ENCODE measurements around the gene HOXA7.

The HOXA7 gene

DNA sequence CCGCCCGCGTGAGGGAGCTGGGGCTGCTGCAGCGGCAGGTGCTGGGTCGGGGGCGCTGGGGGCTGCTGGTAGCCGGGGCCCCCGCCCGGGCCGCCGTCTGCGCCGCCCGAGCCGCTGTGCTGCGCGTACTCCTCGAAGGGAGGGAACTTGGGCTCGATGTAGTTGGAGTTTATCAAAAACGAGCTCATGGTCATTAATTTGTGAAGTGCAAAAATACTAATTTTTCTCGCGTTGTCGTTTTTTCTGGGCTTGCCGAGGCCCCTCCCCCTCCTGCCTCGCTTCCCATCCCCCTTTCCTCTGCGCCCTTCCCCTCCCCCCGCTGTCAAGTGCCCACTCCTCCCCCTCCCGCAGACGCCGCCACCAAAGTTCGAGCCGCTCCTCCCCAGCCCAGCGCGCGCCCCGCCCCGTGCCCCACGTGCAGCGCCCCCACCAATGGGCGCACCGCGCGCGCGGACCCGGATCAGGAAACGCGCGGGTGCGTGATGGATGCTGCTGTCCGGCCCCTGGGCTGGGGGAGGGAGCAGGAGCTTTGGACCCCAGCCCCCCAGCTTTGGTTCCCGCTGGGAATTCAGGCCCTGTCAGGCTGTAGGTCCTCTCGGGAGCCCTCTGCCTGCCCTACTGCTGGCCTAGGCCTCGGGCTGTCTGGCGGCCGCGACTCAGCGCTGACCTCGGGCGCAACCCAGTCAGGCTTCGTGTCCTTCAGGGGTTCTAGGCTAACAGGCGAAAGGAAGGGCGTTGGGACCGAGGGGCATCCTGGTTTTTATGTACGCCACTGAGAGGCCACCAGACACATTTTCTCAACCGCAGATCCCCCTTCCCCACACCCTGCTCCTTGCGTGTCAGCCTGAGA lies 25.7 kb downstream of the HOXA7 start, which contains the start of gene HOXA4:
Gene HOXA4 (minus strand): TSS at position 218 of the 850 bp plus-strand sequence. CDS start 24 bp downstream, at position 194.
- DNase-seq, result peak; percentile 76

DNA sequence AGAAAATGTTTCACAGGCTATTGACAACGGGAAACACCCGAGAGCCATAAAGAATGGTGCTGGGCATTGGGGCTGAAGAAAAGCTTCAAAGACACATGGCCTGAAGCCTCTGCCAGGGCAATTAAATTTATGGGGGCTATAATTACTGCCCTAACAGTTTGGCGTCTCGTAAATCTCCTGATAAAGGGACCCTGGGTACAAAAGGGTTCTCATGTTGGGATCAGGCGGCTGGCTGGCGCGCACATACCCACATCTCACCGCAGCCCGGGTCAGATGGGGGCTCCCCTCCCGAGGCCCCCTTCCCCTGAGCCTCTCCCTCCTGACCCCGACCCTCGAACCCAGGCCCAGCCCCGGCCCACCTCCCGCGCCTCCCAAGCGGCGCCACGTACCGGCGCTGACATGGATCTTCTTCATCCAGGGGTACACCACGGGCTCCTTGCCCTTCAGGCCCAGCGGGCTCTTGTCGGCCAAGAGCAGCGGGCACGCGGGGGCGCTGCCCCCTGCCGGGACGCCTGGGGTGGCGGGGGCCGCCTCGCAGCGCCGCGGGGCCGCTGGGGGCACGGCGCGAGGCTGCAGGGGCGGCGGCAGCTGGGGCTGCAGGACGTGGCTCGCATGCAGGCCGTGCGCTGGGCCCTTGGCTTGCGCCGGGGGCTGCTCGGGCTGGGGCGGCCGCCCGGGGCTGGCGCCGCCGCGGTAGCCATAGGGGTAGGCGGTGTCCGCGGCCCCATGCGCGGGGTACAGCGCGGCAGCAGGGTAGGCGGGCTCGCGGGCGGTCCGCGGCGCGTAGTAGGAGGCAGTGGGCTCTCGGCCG lies 26.5 kb downstream of the HOXA7 start:
- no peak for DNase-seq

DNA sequence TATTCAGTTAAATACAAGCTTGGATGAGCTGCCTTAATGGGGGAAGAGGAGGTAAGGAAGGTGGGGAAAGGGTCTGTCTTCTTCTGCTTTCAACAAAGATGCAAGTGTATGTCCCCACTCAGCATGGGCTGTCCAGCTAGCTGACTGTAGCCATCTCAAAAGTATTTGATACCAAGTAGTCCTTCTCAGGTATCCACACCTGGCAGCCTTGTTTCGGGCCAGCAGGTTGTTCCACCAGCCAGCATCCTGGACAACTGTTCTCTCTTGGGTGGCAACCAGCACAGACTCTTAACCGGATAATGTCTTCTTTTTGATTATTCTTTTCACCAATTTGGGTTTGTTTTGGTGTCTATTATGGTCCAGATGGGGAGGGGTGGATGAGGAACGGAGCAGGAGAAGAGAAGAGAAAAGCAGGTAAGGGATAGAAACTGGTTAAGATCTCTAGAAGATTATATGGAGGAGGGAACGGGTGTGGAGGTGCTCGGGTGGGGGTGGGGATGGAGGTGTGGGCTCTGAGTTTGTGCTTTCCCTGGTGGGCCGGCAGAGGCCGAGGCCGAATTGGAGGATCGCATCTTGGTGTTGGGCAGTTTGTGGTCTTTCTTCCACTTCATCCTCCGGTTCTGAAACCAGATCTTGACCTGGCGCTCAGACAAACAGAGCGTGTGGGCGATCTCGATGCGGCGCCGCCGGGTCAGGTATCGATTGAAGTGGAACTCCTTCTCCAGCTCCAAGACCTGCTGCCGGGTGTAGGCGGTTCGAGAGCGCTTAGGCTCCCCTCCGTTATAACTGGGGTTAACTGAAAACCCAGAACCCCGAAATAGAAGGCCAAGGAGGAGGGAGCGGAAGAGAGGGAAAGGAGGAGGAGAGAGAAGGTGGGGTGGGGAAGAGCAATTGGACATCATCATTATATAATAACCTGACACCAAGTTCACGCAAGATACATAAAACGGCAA lies 27.4 kb downstream of the HOXA7 start:
- DNase-seq, result no peak

DNA sequence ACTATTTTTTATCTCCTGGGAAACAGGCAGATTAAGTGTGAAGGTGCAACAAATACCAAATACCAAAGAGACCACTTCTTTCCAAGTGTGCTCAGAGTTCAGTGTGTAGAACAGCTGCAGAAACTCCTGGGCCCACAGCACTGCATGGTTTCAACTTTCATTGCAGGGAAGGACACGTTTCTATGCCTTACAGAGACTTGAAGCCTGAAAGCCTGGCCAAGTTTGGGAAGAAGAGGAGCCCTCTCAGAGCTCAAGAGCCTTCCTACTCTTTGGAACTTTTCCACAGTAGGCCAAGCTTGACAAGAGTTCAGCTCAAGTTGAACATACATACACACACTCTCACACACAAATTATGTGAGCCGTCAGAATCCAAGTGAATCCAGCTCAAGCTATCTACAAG lies 28.4 kb downstream of the HOXA7 start:
- DNase-seq, result no peak

DNA sequence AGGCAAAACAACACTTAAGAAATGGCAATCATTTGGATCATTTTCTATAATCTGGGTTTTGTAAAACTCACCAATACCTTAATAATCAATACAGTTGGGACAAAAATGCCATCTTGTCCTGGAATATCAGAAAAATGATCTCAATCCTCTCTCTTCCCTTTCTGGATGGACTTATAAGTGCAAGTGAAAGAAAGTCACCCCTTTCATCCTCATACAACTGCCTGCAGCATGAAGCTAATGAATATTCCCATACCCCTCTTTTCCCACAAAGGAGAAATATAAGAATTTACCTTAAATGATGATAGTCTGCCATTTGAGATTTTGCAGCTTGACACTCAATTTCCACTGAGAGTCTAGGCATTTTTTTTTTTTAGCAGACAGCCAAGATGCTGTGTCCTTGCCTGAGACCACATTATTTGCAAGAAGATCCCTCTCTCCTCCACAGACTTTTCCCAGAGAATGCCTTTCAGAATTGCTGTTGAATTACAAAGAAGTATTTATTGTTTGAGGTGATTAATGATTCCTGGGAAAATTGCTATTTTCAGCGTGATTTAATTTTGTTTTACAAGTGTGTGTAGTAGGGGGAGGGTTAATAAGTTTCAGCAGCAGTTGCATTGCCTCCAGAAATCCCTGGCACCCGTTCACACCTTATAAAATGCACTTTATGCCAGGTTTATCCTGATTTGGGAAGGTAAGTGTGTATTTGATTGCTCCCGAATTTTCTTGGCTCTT lies 29.7 kb downstream of the HOXA7 start:
- no peak for DNase-seq

DNA sequence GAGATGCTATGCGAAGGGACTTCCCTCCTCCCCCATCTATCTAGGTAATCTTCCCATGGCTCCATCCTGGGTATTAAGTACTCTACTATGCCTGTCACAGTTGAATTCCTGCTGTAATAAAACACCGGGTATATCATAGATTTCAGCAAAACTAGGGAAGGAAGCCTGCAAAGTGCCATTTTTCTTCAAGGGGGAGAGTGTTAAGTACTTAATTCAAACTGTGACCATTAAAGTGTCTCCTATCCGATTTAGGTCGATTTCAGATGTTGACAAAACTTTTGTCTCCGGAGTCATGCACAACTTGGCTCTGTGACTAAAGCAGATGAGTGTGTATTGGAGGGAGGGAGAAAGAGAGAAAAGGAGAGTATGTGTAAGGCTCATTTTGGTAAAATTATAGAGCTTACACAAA lies 30.5 kb downstream of the HOXA7 start:
- DNase-seq, result no peak

DNA sequence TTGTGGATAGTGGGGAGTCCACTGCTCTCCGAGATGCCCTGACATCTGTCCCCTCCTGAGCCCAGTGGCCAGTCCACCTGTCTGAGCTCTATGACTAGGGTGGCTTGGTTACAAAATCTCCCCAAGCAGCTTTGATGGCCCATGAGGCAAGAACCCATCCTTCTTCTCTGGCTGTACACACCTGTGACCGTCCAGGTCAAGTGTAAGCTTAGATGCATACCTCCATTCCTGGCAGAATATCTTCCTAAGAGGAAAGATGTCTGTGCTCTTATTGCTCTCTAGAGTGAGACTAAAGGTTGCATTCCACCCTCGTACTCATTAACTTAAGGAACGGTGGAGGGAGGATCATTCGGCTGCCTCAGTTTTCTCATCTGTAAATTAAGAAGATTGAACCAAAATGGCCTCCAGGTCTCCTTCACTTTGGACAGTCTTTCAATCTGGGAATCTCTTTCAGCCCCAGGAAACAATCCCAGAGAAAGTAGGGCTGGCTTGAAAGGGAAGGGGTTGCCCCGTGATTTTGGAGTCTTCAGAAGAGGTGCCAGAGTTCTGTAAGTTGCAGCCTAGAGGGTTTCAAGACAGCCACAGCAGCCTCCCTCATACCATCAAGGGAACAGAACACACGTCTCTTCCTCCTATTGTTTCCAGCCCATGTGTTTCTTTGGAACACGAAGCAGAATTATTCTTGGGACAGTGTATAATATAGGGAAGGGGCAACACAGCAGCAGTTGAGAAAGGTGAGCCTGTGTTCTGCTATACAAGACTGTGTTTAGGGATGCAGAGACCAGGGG lies 31.4 kb downstream of the HOXA7 start:
- DNase-seq, result no peak

DNA sequence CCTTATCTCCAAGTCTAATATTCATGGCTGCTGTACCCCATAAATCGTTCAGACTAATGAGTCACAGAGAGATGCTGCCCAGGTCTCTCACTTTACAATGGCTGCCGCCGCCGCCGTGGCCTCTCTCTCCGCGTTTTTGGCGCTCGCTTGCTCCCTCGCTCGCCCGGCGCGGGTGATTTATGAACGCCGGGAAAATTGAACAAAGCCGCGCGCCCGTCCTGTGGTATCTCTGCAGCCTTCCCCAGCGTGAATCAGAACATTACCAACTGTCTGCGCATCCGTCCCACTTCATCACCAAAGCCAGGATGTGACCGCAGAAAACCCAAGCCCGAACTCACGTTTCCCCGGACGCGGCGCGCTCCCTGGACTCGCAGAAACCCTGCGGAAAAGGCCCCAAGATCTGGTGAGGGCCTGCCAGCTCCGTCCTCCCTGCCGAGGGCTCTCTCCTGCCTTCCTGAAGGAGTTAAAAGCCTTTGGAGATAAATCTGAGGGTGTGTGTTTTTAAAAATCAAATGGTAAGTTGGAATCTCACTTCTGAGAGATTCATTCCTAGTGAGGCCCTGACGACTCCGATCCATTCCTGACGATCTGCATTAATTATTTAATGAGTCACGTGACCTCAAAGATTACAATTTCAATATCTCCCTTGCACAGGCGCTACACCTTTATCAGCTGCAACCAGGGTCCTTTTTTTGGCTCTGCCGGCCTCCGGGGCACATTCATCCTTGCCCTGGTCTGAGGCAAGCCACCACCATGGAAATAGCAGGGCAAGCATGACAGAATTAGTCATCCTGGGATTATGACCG lies 32.2 kb downstream of the HOXA7 start:
- no peak for DNase-seq

DNA sequence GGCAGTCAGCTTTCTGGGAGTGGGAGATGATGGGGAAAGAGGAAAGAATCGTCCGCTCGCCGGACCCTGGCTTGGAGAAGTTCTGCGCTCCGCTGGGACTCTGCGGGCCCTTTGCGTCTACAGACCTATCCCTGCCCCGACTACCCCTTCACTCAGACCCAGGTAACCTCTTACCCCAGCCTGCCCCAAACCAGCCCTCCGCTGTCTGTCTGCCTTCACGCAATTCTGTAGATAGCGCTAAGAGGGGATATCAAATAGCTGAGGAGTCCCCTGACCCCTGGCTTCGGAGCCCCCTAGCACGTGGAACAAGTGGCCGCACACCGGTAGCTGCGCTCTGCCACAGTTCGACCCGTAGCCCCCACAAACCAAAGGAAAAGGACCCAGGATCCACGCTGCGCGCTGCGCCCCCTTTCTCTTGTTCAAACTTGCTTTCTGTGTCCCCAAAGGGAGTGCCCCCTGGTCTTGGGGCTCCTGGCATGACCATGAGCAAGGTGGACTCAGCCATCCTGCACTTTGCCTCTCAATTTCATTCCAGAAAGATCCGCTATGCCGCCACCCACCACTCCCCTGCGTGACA lies 32.9 kb downstream of the HOXA7 start:
- no peak for DNase-seq

DNA sequence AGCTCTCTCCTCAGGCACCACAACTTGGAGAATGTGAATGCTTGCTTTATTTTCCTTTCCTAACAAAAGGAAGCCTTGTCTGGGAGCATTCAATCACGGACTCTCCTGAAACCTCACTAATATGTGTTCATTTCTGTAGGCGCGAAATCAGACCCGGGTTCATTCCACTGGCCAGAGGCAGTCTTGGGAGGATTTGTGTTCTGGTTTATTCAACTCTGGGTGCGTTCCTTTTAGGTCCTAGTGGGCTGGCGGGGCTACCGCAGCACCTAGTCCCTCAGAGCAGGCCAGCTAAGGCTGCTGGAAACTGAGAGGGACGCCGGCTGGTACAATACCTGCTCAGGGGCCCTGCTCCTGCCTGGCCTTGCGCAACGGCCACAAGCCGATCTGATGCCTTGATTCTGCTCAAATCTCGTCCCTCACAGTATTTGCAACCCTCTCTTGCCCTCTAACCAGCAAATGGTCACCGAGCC lies 33.4 kb downstream of the HOXA7 start:
- DNase-seq, result no peak

DNA sequence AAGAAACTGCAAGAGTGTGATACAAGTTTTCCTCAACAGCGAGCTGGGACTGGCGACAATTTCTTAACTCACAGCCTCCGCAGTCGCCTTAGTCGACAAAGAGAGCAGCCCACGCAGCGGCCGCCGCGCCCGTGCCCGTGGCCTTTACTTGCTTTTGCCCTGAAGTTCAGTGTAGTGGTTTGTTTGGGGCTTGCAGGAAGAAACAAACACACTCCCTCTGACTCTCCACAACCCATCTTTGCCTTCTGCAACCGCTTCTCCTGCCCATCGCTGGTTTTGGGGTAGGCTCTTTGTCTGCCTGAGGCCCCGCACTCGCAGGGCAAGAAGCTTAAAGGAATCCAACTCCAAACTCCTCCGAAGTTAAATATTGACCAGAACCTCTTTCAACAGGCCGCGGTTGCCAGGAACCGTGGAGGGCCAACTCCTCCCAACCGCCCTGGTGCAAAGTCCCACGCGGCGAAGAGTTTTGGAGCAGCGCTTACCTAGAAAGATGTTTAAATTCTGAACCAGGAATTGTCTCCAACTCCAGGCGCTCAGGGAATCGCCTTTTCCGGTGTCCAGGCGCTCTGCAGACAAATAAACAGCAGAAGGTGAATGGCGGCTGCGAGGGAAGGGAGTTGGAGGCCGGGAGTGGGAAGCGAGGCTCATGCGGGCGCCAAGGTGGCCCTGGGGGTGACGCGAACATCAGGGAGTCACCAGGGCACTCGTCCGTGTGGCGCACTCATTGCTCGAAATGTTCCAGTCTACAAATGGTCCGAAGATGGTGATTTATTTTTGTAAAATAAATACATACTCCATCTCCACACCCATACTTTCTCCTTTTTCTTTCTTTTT lies 34.2 kb downstream of the HOXA7 start:
- no peak for DNase-seq

DNA sequence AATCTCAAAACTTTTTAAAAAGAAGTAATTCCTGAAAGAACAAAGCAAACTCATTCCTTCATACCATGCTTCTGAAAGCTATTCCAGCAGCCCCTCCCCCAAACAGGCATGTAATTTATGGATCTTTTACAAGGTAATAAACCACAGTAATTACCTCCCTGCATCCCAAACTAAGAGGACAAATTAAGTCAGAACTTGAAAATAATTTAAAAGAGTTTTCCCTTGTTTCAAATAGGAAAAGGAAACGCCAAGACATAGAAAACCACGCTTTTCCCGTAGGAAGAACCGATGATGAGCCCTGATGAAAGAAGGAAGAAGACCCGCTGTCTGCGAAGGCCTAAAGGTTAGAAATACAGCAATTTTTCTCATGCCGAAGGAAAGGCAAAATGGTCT lies 34.8 kb downstream of the HOXA7 start:
- DNase-seq, result no peak

DNA sequence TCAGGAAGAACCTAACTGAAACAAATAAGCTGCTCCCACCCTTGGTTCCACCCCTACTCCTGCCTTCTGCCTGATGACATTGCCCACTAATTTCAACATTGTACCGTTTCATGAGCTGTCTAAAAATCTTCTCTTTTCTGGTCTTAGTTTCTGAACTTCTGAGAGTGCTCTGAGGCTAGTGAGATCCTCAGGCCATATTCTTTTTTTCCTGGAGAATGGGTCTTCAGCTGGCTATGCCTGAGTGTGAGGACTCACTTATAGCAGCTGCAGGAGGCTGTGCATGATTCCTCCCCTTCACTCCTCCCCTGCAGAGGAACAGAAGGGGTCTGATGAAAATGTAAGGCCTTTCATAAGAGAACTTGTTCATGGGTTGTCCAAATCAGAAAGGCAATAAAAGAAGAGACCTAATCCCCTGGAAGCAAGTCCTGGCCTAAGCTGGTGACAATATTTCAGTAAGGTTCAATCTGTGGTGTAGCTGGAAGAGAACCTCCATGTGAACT lies 37.0 kb downstream of the HOXA7 start:
- DNase-seq, result no peak

DNA sequence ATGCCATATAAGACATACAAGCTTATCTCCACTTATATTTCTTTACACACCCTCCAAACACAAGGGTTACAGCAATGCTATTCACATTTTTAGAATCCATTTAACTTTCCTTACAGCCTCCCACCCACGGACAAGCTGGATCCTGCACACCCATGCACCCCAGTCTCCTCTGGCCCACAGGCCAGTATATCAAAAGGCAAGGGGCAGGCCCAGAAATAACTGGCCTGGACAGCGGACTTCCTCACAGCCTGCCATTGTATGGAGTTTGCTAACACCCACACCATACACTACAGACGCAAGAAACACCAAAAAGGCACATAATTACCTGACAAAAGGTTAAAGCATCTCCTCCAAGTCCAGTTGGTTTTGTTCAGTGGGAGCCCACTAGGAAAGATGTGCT lies 37.9 kb downstream of the HOXA7 start:
- DNase-seq, result no peak

DNA sequence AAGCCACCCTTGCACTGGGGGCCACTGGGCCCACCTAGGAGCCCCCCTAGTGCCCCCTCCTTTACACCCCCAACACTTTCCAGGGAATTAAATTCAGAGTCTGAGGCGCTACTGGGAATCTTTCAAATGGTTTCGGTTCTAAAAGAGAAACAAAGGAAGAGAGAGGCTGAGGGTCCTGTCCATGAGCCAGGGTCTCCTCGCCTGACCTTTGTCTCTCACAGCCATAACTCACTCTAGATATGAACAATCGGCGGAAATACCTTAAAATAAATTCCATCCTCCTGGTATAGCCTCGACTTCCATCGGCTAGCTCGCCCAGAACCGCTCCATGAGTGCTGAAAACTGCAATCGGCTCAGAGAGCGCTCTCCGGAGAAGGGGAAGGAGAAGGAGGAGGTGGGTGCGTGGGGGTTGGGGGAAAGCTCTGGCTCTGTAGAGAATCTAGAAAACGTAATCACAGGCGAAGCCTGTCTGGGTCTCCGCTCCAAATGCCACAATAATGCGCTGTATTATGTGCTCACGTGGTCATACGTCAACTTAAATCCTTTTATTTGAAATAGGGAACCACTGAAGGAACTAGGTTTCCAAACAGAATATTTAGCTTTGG lies 38.5 kb downstream of the HOXA7 start:
- no peak for DNase-seq

DNA sequence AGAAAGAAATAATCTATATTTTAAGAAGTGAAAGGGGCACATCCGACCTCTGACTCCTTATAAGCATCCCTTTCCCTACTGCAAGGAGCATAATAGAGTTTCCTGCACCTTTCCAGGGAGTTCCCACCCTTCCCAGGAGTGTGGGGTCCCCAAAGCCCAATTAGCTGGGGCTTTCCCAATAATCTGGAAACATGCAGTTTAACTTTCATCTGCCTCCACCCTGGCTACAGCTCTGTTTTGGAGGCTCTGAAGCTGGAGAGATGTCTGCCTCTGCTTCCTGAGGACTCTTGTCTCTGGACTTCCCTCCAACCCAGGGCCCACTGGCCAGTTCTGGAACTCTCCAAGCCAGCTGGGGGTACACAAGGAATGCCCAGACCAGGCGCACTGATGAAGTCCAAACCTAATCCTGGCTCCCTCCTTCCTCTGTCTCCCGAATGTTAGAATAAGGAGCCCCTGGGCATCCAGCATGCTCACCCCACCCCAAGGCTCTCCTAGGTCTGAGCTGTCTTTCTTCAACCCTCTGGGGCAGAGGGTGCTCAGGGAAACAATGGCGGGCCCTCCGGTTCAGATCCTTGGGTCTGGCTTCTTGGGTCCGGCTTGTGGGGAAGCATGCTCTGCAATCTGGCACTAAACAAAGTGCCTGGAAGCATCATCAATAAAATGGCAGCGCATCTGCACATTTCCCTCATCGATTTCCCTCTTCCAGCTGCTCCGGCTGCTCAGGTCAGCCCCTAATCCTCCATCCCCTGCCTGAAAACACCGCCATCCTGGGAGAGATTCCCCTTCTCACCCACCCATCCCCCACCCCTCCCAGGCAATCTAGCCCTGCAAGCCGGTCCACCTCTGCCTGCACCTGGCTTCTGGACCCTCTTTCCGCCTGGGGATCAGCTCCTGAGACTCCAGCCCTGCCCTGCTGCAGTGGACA lies 39.3 kb downstream of the HOXA7 start:
- no peak for DNase-seq

All from activated CD4-positive, alpha-beta T cell treated with anti-CD3 and anti-CD28 coated beads, Interleukin-2, amount 50 U/mL, for 1 hour (primary cell).